HG03108 (cell line): ENCODE results near the gene SP8.
"Not testable (repeated sequence)": the region's sequence is repeated elsewhere in the genome, so short reads cannot be mapped to it uniquely, and the experiment has no call there.

ENCODE experiments used
- ATAC-seq: cut with Tn5 transposase; IDR thresholded peaks from one replicate; pipeline ENCODE4 v1.9.1; 2021; ENCODE audit warnings: moderate library complexity; ENCODE audit not compliant: unreplicated experiment

SP8 gene

DNA sequence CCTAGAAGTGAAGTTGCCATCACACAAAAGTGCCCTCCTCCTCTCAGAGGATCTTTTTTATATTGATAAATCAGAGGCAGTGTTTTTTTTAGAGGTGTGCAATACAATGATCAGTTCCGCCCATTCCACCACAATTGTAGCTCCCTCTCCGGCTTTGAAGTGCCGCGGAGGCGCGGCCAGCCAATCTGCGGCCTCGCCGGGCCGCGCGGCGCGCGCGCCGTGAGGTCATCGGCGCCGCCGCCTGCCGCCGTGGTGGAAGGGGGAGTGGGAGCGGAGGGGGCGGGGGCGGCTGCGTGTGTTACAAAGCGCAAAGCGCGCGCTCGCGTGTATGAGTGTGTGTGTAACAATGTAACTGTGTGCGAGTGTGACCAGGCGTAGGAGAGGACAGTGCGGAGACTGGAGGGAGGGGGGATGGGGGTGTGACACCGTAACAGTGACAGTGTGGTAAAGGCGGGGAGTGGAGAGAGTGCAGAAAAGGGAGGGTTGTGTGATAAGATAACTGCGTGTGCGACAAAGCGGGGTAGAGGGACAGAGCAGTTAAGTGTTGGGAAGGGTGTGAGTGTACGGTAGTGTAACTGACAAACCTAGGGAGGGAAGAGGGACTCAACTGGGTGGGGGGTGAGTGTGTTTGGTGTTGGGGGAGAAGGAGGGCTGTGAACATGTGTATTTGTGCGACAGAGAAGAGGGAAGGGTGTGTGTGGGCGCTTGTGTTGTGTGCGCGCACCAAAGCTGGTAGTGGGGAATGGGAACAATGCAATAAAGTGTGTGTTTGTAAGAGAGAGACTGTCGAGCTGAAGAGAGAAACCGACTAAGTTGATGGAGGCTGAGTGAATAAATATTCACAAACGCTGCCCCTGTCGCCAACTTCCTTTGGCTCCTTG, at the start of gene SP8:
SP8 (minus strand) TSS at position 108 of the 881 bp plus-strand sequence; CDS start at position 20, 88 bp downstream.
- ATAC-seq, result no peak

DNA sequence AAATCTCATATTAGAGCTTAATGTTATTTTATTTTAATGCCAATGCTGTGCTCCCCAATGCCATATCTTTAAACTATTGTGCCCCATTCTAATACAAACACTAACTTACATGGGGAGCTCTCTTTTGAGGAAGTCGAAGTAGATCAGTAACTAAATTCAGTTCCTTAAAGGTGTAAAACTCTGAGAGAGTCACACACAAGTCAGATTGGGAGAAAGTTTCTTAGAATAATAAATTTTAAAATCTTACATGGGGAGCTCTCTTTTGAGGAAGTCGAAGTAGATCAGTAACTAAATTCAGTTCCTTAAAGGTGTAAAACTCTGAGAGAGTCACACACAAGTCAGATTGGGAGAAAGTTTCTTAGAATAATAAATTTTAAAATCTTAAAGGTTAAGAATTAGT, 49.7 kb upstream of the SP8 start:
- ATAC-seq, result peak; percentile 75

DNA sequence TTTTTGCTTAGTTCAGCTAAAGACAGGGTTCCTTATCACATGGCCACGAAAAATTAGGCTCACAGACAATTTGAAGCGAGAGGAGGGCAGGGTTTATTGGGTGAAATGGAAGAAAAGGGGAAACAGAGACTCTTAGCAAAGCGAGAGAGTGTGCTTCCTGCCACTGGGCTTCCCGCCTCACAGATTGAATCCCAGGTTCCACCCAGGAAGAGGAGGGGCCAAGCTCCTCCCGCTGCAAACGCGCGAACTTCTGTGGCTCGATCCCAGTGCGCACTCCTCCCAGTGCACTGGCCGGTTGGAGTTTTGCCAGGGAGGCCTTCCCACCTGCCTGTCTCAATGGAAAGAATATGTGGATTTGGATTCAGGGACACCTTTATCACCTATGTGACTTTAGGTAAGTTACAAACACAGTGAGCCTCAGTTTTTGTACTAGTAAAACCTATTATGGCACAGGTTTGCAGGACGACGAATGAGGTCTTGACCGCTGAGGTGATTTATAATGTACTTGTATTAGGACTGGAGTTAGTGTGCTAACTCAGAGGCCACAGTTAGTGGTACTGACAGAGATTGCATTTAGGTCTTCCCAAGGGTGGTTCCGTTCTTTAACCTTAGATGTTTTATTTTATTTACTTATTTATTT, 48.5 kb upstream of the SP8 start:
- ATAC-seq, result no peak

DNA sequence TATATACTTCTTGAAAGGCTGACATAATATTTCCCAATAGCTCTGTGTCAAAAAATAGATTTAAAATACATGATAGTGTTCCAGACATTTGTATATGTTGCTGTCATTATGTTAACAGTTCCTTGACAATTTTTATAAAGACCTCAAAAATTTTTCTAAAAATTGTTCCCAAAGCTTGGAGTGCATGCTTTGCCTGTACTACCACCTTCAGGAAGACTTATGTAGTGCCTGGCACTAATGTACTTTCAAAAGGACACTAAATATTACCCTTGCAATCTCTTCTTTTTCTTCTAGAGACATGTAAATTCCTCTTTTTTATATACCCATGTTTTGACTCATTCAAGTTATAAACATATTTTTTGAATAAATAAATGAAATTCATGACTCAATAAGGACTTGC, 48.0 kb upstream of the SP8 start:
- ATAC-seq, result no peak

DNA sequence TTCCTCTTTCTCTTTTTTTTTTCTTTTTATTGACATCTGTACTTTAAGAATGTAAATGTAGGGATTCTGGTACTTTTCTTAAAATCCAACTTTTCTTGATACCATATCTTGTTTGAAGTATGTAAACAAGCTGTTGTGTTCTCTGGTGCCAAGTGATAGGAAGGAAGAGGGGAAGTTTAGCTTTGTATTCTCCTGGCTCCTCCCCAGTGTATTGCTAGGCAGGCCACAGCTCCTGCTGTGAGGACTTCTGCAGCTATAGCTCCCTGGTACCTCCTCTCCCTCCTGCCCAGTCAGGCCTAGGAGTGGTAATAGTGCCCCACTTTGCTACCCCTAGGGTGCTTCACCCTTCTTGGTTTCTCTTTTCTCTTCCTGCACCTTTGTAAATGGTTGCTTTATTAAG, 45.3 kb upstream of the SP8 start:
- ATAC-seq, result no peak

DNA sequence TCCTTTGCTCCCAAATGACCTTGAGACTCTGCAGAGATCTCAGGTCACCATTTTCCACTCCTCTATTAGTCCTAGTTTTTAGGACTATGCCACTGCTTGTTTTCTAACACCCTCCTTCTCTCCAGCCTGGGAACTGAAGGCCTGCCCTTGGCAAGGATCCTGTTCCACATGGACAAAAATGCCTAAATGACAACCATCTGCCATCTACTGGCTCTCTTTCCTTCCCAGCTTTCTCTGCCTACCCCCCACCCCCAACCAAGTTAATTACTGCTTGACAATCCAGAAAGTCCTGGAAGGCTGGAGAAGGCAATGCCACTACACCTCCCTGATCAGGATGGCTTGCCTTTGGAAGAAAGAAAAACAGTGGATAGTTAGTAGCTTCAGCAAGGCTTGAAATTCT, 44.8 kb upstream of the SP8 start:
- no peak for ATAC-seq

- ATAC-seq, result no peak
Measured at GRCh38 chr7:20828947-20829346, 42.3 kb upstream of the SP8 start.

GRCh38 chr7:20827172-20827571, 40.5 kb upstream of the SP8 start:
- no peak for ATAC-seq

DNA sequence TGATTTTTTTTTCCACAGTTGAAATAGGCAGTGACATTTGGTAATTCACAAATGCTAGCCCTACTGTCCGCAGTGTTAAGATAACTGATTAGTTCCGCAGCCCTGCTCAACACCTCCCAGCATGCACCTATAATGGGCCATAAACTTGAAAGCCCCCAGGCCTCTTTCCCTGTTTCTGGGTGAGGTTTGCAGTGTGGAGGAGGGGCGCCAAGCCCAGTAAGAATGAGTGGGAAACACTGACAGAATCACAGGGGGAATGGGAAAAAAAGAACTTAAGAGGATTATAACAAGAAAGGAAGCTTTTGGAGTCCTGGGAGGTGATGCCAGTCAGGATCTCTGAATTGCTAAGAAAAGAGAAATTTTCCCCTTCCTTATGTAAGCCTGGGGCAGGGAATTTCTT, 39.6 kb upstream of the SP8 start:
- ATAC-seq, result no peak

DNA sequence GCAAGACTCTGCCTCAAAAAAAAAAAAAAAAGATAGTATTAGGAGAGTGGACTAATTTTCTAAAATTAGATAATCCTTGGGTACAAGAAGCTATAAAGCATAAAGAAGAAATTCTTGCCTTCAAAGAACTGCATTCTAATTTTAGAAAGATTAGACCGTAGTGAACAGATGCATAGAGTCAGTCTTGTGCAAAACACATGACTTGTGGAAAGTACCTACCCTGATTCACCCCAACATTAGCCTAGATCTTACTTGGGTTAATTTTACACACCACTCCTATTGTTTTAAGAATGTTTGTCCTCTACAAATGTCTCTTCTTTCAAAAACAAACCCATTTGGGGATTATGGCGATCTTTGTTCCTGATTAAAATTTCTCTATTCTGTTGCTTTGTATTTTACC, 38.9 kb upstream of the SP8 start:
- ATAC-seq, result no peak

GRCh38 chr7:20821390-20821789, 34.7 kb upstream of the SP8 start:
- ATAC-seq, result not testable (repeated sequence)

- no peak for ATAC-seq
Measured at GRCh38 chr7:20816372-20816959, 29.8 kb upstream of the SP8 start.

DNA sequence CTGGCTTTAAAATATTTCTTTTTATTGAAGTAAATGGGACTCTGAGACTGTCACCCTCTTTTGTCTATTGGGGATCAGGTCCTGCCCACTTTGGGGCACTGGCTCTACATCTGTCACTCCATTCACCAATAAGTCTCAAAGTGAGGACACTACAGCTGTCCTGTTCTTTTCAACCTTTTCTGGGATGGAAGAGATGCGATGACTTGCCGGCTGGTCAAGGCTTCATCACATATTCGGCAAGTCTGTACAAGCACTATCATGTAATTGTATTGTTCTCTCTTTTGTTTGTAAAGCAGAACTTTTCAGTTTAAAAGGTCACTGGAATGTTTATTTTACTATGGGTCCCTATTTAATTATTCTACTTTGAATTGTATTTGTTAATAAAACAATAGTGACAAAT, 17.7 kb upstream of the SP8 start:
- ATAC-seq, result no peak

- no peak for ATAC-seq
Measured at GRCh38 chr7:20799566-20800366, 13.1 kb upstream of the SP8 start.

GRCh38 chr7:20798694-20799121, 12.0 kb upstream of the SP8 start:
- ATAC-seq, result no peak

DNA sequence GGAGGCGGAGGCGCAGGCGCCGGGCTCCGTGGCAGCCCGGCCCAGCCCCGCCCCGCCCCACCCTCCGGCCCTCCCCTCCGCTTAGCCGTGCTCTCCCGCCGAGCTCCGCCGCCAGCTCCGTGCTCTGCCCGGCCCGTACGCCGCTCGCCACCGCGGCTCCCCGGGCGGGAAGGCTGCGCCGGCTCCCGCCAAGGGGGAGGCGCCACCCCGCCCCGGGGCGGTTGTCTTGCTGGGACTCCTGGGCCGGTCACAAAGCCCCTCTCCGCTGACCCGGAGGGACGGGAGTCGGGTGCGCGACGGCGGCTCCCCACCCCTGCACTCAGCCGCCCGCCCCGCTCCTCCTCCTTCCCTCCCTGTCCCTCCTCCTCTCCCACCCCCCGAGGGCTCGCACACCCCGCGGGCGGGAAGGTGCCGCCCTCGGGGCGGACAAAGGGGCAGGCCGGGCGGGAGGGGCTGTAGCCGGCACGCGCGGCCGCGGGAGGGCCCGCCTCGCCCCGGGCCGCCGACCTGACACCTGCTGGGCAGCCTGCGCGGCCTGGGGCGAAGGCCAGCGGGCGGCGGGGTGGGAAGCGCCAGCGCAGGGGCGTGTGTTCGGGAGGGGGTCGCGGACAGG, 11.5 kb upstream of the SP8 start:
- ATAC-seq, result peak; percentile 79

- peak; percentile 56 for ATAC-seq
Measured at GRCh38 chr7:20797462-20798080, 10.9 kb upstream of the SP8 start.

- no peak for ATAC-seq
Measured at GRCh38 chr7:20797042-20797461, 10.4 kb upstream of the SP8 start.

GRCh38 chr7:20796500-20796899, 9.8 kb upstream of the SP8 start:
- ATAC-seq, result no peak

- ATAC-seq, result no peak
Measured at GRCh38 chr7:20795881-20796280, 9.2 kb upstream of the SP8 start.
